Stimulated activated naive CD4-positive, alpha-beta T cell treated with Interleukin-2 at 50 U/mL for 16 hours (primary cell): ENCODE data around the gene HDAC6.
A peak's percentile ranks its signal among the peaks of the same experiment; 100 is the strongest.

ENCODE experiments used
- DNase-seq: peaks from one replicate; lab custom pipeline; 2025; lab: John Stamatoyannopoulos, UW

Gene HDAC6

DNA sequence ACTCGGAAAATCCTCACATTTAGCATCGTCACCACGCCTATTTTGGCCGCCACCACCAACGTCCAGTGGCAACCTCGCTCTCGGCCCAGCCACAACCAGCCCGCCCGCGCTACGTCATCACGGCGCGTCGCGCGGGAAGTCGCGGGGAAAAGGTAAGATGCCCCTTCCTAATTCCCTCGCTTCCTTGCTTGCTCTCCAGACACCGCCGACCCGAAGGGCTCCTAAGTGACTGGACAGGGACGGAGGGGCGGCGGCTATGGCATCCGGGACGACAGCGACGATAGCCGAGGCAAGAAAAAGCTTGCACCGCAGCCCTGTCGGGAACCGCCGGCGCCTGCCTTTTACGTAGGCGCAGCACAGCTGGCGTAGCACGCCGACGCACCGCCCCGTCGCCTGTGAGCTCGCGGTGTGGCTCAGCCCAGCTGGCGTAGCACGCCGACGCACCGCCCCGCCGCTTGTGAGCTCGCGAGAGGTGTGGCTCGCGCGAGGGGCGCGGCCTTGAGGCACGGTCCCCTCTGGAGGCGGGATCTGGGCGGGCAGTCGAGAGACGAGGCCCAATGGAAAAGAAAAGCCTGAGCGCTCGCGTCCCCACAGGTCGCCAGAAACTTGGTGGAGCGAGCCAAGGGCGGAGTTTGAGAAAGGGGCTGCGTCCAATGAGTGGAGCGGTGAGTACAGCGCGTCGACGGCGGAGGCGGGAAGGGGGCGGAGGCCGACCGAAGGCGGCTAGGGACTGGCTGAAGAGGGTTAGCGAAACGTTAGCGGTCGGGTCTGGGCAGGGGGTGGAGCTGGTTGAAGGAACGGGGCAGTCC, at the start of gene HDAC6:
HDAC6 (plus strand) TSS at position 788 of the 809 bp plus-strand sequence. CDS start 626 bp downstream, outside the sequence.
- DNase-seq, result peak; percentile 96

DNA sequence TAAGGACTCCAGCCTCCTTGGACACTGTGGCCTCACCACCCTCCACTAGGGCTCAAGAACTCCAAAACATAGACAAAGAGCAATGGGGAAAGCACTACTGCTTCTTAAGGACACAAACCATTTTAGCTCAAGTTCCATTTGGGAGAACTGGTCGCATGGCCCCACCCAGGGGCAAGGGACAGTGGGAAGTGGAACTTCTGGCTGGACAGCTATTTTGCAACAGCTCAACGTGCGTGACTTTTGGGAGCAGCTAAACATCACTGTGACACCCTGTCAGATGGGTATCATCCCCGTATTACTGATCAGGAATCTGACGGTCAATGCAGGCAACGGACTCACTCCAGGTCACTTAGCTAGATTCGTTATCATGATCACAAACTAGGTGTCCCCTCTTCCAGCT, 49.4 kb upstream of the HDAC6 start:
- no peak for DNase-seq

DNA sequence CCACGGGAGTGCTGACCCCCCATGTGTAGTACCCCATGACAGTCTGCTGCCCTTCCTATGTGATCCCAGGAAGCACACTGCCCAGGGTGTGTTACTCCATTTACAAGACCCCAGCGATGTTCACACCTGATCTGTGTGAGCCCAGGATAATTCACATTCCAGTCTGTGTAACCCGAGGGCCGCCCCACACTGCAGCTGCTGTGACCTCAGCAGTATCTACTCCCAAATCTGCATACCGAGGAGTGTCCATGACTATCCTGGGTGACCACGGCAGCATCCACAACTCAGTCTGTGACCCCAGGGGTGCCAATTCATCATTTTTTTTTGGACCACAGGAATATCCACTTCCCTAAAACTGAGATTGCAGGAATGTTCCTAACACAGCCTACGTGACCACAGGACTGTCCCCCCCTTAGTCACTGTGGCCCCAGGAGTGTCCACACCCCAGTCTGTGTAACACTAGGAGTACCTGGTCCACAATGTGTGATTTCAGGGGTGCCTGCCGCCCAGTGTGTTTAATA, 48.1 kb upstream of the HDAC6 start:
- DNase-seq, result no peak

DNA sequence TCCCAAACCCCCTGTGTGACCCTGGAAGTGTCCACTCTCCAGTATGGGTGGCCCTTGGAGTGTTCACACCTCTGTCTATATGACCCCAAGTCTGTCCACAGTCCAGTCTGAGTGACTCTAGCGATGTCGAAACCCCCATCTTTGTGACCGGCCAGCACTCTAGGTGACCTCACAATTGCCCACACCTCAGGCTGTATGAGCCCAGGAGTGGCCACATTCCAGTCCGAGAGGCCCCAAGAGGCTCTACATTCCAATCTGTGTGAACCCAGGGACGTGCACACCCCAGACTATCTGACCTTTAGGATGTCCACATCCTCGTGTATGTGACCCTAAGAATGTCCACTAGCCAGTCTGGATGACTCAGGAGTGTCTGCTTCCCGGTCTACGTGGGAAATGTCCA, 47.6 kb upstream of the HDAC6 start:
- DNase-seq, result no peak

DNA sequence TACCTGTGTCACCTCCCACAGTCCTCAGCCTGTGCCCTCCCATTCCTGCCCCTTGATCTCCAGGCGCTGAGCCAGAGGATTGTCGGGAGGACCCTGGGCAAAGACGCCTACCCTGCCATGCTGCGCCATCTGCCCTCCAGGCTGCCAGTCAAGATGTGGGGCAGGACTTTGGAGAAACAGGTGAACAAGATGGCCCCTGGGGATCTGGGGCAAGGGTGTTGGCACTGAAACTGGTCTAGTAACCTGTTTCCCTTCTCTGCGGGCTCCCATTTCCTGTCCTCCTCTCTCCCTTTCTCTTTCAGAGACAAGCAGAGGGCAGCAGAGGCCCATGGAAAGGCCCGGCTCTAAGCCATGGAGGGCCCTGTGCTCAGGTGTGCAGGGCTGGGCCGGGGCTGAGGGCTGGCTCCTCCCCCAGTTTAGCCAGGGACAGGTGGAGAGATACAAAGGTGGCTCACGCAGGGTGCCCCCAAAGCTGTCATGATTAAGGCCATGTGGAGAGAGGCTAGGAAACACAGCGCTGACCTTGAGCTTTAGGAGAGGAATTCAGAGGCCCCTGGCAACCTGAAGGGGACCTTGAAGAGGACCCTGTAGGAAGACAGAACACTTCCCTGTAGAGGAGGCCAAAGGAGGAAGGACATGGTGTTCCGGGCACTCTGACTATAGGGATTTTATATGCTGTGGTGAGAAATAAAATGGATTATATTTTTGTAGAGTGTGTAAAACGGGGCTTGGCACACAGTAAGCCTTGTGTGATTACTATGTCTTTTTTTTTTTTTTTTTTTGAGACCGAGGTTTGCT, 40.0 kb upstream of the HDAC6 start, which contains the start of gene GLOD5:
GLOD5 (plus strand) TSS at position 74 of the 798 bp plus-strand sequence; CDS start at position 118, 44 bp downstream.
- DNase-seq, result no peak

DNA sequence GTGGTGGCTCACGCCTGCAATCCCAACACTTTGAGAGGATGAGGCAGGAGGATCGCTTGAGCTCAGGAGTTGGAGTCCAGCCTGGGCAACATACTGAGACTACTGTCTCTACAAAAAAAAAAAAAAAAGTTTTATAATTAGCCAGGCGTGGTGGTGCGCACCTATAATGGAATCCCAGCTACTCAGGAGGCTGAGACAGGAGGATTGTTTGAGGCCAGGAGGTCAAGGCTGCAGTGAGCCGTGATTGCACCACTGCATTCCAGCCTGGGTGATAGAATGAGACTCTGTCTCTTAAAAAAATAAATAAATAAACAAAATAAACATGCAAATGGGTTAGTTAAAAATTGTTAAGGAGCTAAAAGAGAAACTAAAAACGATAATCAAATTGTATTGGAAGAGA, 32.6 kb upstream of the HDAC6 start:
- no peak for DNase-seq

DNA sequence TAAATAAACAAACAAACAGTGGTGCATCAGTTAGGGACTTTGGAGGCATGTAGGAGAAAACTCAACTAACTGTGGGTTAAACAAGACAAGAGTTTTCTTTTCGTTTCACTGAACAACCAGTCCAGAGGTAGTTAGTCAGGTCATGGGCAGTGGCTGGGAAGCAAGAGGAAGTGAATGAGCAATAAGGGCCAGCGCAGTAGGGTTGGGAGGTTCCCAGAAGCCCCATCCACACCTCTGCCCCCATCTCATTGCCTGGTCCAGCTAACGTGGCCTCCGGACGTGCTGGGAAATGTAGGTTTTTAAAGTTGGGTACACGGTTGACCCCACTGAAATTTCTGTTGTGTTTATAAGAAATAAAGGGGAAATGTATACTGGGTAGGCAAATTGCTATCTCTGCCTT, 31.6 kb upstream of the HDAC6 start:
- DNase-seq, result no peak

DNA sequence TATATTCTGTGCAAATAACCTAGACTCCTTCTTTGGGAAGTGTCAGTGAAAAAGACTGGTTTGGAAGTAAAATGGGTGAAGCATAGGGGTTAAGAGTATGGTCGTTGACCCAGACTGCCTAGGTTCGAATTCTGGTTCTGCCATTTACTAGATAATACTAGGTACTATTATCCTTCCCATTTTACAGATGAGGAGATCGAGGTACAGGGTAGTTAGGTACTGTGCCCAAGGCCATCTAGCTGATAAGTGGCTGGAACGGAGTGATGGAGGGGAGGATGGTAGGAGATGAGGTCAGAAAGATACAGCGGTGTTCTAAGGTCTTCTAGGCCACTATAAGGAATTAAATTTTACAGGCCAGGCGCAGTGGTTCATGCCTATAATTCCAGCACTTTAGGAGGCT, 29.3 kb upstream of the HDAC6 start:
- no peak for DNase-seq

DNA sequence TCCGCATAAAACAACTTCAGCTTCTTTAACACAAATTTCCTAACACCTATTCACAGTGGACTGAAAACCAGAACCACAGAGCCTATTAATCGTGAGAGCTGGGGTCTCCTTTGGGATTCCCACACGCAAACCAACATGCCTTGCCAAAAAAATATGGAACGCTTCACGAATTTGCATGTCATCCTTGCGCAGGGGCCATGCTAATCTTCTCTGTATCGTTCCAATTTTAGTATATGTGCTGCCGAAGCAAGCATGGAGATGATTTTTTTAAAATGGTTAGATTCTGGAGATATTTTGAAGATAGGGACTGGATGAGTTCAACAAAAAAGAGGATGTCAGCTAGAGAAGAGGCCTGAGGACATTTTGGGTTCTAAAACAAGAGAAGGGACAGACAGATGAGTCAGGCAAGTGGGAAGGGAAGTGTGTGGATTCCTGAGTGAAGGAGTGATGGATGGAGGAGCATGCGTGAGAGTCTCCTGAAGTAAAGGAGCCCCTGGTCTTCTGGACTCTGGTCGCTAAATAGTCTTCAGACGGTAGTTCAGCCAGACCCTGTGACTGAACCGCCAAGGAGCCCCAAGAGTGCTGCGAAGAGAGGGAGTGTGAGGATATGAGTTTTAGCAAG, 24.9 kb upstream of the HDAC6 start:
- DNase-seq, result no peak

DNA sequence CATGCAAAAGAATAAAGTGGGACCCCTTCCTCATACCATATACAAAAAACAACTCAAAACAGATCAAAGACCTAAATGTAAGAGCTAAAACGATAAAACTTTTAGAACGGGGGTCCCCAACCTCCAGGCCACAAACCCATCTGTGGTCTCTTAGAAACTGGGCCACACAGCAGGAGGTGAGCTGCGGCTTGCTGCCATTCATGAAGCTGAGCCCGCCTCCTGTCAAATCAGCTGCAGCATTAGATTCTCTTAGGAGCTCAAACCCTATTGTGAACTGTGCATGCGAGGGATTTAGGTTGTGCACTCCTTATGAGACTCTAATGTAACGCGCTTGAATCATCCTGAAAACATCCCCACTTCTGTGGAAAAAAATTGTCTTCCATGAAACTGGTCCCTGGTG, 22.5 kb upstream of the HDAC6 start:
- DNase-seq, result no peak

DNA sequence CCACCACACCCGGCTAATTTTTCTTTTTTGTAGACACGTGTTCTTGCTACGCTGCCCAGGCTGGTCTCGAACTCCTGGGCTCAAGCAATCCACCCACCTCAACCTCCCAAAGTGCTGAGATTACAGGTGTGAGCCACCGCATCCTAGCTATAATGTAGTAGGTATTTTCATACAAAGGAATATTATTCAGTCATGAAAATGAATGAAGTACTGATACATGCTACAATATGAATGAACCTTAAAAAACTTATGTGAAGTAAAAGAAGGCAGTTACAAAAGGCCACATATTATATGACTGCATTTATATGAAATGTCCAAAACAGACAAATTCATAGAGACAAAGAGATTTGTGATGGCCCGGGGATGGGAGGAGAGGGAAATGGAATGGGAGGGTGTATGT, 20.2 kb upstream of the HDAC6 start:
- no peak for DNase-seq

DNA sequence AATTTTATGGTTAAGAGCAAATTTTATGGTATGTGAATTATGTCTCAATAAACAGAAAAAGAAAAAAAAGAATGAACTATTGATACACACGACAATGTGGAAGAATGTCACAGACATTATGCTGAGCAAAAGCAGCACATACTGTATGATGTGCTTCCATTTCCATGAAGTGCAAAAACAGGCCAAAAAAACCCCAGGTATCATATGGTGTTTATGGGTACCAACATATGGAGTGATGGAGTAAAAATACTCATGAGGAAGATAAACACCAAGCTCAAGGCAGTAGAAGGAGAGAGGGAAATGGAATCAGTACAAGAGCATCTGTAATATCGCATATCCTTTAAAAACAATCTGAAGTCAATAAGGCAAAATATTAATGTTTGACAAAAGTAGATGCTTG, 19.7 kb upstream of the HDAC6 start:
- no peak for DNase-seq

DNA sequence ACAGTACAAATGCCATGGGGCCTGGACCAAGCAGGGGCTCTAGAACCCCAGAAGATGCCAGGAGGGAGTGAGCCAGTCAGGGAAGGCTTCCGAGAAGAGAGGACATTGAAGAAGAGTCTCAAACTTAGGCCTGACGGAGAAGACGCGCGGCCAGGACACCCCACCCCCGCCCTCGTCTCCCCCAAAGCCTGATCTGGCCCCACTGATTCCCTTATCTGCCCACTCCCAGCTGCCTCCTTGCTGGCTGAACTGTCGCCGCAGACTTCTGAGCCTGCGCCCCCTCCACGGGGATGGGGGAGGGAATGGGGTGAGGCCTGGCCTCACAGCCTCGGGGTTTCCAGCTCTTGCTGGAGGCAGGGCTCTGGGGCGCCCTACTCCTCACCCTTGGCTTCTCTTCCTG, 19.1 kb upstream of the HDAC6 start:
- no peak for DNase-seq

DNA sequence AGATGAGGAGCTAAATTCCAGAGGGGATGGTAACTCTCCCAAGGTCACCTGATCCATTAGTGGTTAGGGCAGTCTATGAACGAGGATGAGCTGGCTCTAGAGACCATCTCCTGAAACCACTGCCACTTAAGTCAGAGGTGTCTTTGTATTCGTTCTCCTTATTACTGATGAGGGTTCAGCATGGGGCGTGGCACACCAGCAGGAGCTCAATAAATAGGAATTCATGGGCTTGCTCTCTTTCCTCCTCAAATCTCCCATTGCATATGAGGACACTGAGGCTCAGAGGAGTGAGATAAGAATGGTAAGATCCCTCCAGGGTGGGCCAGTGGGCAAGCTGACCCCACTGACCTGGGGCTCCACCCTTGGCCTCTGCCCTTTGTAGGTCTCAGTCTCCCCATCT, 17.1 kb upstream of the HDAC6 start:
- DNase-seq, result no peak

DNA sequence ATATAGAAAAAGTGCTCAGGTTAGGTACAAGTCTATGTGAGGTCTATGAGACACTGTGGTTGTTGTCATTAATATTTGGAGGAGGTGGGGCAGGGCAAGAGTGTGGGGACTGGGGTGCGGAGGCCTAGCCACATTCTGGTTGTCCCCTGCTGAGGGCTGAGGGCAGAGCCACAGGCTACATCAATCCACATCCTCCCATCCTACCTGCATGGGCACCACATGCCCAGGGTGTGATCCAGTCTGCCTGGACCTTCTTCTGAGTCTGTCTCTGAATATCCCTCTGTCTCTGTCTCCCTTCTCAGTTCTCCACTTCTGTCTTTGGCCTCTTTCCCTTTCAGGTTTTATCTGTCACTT, 16.7 kb upstream of the HDAC6 start:
- DNase-seq, result no peak

DNA sequence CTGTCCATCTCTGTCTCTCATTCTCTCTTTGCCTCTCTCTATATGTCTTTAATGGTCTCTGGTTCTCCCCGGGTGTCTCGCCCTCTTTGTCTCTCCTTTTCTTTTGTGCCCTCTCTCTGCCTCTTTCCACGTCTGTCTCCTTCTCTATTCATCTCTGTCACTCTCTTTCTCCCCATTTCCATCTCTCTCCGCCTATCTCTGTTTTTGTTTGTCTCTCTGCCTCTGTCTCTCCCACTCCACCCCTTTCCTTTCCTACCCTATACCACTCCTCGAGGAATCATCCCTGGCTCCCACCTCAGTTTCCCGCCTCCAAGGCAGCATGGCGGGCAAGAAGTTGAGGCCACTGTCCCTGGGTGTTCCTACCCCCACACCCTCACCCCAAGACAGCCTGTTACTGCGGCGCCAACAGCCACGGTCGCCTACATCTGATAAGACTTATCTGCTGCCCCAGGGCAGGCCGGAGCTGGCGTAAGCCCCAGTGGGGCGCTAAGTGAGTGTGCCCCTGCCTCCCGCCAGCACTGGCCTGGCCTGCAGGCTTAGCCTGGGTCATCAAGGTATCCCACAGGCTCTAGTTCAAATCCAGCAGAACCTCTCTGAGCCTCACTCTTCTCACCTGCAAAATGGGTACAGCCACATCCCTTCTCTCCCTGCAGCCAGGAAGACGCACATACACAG, 16.2 kb upstream of the HDAC6 start:
- no peak for DNase-seq

DNA sequence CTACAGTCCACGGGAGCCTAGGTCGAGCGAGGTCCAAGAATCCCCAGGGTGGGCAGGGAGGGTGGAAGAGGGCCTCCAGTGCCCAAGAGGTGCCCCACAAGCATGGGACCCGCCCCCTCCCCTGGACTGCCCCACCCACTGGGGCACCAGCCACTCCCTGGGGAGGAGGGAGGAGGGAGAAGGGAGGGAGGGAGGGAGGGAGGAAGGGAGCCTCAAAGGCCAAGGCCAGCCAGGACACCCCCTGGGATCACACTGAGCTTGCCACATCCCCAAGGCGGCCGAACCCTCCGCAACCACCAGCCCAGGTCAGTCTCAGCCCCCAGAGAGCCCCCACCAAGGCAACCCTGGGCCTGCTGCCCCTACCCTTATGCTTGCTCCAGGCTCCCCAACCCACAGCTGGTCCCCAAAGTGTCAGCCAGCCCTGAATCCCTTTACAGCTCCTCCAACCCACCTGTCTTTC, 15.5 kb upstream of the HDAC6 start, which contains the start of gene GATA1:
GATA1 (plus strand) TSS at position 250 of the 460 bp plus-strand sequence. CDS start 4,520 bp downstream, outside the sequence.
- DNase-seq, result no peak

DNA sequence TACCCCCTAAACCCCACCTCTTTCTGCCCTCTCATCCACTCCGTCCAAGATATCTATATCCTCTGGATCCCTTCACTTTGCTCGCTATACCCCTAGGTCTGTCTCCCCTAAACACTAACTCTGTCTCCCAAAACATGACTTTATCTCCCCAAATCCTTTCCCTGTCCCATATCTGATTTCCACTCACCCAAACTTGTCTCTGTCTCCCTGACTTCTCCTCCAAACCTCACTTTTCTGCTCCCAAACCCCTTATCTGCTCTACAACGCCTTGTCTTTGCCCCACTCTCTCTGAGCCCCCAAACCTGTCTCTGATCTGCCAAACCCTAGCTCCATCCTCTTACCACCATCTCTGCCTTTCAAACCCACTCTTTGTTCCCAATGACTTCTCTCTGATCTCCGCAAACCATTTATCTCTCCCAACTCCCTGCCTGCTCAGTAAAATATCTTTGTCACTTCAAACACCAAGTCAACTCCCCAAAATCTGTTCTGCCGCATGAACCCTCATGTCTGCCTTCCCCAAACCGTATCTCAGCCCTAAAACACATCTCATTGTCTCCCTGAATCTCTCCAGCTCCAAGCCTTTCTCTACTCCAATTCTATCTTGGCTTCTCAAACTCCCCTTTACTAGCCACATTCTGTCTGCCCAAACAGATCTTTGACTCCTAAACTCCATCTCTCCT, 14.9 kb upstream of the HDAC6 start:
- no peak for DNase-seq

DNA sequence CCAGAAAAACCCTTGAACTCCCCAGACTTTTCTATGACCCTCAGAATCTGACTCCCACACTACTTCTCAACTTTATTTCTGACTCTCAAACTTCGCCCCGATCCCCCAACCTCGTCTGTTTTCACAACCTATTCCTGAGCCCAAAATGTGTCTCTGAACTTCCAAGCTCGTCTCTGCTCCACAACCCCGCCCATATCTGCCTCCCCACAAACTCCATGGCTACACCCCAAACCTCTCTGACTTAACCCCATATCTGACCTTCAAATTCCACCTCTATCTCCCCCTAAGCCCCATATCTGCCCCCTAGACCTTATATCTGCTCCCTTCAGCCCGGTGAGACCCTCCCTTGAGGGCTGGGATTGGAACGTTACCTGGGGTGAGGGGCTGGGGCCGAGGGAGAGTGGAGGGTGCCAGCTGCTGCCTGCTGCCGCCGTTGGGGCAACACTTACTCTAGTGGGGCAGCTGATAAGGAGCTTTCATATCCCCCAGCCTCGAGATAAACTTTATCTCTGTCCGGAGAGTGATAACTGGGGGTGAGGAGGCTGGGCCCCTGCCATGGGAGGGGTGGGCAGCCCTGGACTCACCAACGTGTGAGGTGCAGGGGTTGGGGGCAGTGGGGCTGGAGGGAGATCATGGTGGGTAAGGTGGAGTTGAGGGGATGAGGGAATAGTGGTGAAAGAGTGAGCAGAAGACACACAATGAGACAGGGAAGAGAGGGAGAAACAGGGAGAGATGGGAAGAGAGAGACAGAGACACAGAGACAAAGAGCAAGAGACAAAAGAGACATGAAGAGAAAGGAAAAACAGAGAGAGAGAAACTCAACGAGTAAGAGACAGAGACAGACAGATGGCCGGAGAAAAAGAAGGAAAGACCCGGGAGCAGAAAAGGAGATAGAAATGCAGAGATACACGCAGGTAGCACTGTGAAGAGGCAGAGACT, 14.1 kb upstream of the HDAC6 start:
- DNase-seq, result no peak
